ENCODE measurements around the gene FIP1L1.

The FIP1L1 gene

GRCh38 chr4:53365486-53366300, 11.7 kb upstream of the FIP1L1 start, which contains the start of gene SCFD2:
Gene SCFD2 (minus strand): TSS chr4:53366061.
- H3K36me3 ChIP-seq (ENCODE audit: insufficient read depth, low read length), result peaks cover 10% of the 10 kb centered on the region
- peaks cover 3% of the 10 kb centered on the region; the same call in 1 of the 2 replicates for H4K20me1 ChIP-seq (ENCODE audit: insufficient read depth, low read length)
- H3K9me3 ChIP-seq (ENCODE audit: insufficient read depth, low read length, severe bottlenecking), result no peaks in the 10 kb centered on the region
- H3K4me1 ChIP-seq (ENCODE audit: insufficient read depth, low read length), result peaks cover 52% of the 10 kb centered on the region
- peak within 1 kb of the TSS; percentile 90 for H2AFZ ChIP-seq (ENCODE audit: low read depth, low read length)
- H3K4me3 ChIP-seq (ENCODE audit: low read depth in 1 of 2, low read length in 2 of 2), result peak within 1 kb of the TSS; percentile 86 to 97
- no peak for TF ChIP-seq CTCF (IDR thresholded peaks at IDR 0.05; ENCODE audit: borderline replicate concordance, extremely low read depth, low read length, poor library complexity, severe bottlenecking)
- no peak for TF ChIP-seq EZH2 (IDR thresholded peaks at IDR 0.05; ENCODE audit: borderline replicate concordance, low read depth, low read length, severe bottlenecking)
- ATAC-seq (ENCODE audit: insufficient read depth, low read depth) (peak; percentile 94), DNase-seq (peak; percentile 98)
- peaks cover 51% of the 10 kb centered on the region for H3K79me2 ChIP-seq (ENCODE audit: insufficient read depth, low read length)
- H3K27me3 ChIP-seq (ENCODE audit: insufficient read depth, low read length, poor library complexity), result no peaks in the 10 kb centered on the region
- H3K27ac ChIP-seq (ENCODE audit: low read length), result peak within 1 kb of the TSS; percentile 79
- peak within 1 kb of the TSS; percentile 78 for H3K4me2 ChIP-seq (ENCODE audit: insufficient read depth, low read length)
- H3K9ac ChIP-seq (ENCODE audit: low read depth, low read length), result peak within 1 kb of the TSS; percentile 67

DNA sequence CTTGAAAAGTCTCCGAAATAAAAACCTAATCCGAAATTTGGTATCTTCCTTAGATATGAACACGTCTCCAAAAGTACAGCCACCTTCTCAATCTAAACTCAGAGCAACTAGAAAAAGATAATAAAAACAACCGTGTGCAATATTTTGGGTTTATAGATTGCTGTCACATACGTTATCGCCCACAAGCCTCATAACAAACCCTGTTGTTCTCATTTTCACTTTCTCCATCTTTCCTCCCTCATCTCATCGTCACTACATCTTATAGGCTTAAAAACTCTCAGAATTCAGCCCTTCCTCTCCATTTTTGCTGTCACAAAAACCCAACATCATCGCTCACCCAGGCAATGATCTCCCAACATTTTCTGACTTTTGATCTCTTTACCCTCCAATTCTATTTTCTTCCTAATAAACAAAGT, 11.1 kb upstream of the FIP1L1 start:
- H3K9me3 ChIP-seq (ENCODE audit: insufficient read depth, low read length, severe bottlenecking), result no peaks in the 10 kb centered on the region
- H3K4me3 ChIP-seq (ENCODE audit: low read depth in 1 of 2, low read length in 2 of 2), result peak overlapping the region; percentile 86 to 97; a peak in 3 of 4 replicates
- peak overlapping the region; percentile 79 for H3K27ac ChIP-seq (ENCODE audit: low read length)
- H3K9ac ChIP-seq (ENCODE audit: low read depth, low read length), result peak overlapping the region; percentile 67
- no peaks in the 10 kb centered on the region for H3K27me3 ChIP-seq (ENCODE audit: insufficient read depth, low read length, poor library complexity)
- no peak for TF ChIP-seq EZH2 (IDR thresholded peaks at IDR 0.05; ENCODE audit: borderline replicate concordance, low read depth, low read length, severe bottlenecking)
- TF ChIP-seq CTCF (IDR thresholded peaks at IDR 0.05; ENCODE audit: borderline replicate concordance, extremely low read depth, low read length, poor library complexity, severe bottlenecking), result no peak
- H3K4me2 ChIP-seq (ENCODE audit: insufficient read depth, low read length), result peak overlapping the region; percentile 78
- peaks cover 3% of the 10 kb centered on the region; the same call in 1 of the 2 replicates for H4K20me1 ChIP-seq (ENCODE audit: insufficient read depth, low read length)
- peak overlapping the region; percentile 75 for H2AFZ ChIP-seq (ENCODE audit: low read depth, low read length)
- peaks cover 45% of the 10 kb centered on the region for H3K79me2 ChIP-seq (ENCODE audit: insufficient read depth, low read length)
- ATAC-seq (ENCODE audit: insufficient read depth, low read depth) (peak; percentile 25), DNase-seq (no peak)
- peaks cover 10% of the 10 kb centered on the region for H3K36me3 ChIP-seq (ENCODE audit: insufficient read depth, low read length)
- H3K4me1 ChIP-seq (ENCODE audit: insufficient read depth, low read length), result peaks cover 46% of the 10 kb centered on the region

- Histone ChIP-seq H3K27me3 (ENCODE audit: insufficient read depth, low read length, poor library complexity) (no peaks in the 10 kb centered on the region), H3K36me3 (ENCODE audit: insufficient read depth, low read length) (peaks cover 5% of the 10 kb centered on the region; the same call in 1 of the 2 replicates), H3K27ac (ENCODE audit: low read length) (no peak overlapping the region), H3K4me1 (ENCODE audit: insufficient read depth, low read length) (peaks cover 33% of the 10 kb centered on the region), H3K79me2 (ENCODE audit: insufficient read depth, low read length) (peaks cover 31% of the 10 kb centered on the region), H3K9me3 (ENCODE audit: insufficient read depth, low read length, severe bottlenecking) (no peaks in the 10 kb centered on the region), H3K4me3 (ENCODE audit: low read depth in 1 of 2, low read length in 2 of 2) (no peak overlapping the region), H3K4me2 (ENCODE audit: insufficient read depth, low read length) (no peak overlapping the region), H4K20me1 (ENCODE audit: insufficient read depth, low read length) (no peaks in the 10 kb centered on the region), H2AFZ (ENCODE audit: low read depth, low read length) (no peak overlapping the region), H3K9ac (ENCODE audit: low read depth, low read length) (no peak overlapping the region)
- DNase-seq (no peak), ATAC-seq (ENCODE audit: insufficient read depth, low read depth) (no peak)
- no peak for TF ChIP-seq CTCF (IDR thresholded peaks at IDR 0.05; ENCODE audit: borderline replicate concordance, extremely low read depth, low read length, poor library complexity, severe bottlenecking)
Observed at GRCh38 chr4:53367721-53368120, 9.7 kb upstream of the FIP1L1 start.

Data from DND-41 (cell line).